Measurements from ENCODE around the gene ZNF324.
"Not testable (repeated sequence)": the region's sequence is repeated elsewhere in the genome, so short reads cannot be mapped to it uniquely, and the experiment has no call there.

Gene ZNF324

GRCh38 chr19:58473775-58474174, 6.9 kb downstream of the ZNF324 start:
- no peak for DNase-seq

- DNase-seq = no peak
These were observed 7.6 kb downstream of the ZNF324 start for GRCh38 chr19:58474291-58474996.

- DNase-seq = no peak
These were observed 8.3 kb downstream of the ZNF324 start for GRCh38 chr19:58474997-58475713.

GRCh38 chr19:58475714-58476497, 9.0 kb downstream of the ZNF324 start, which contains the start of gene ZNF446:
Gene ZNF446 (plus strand): TSS chr19:58476352. CDS start chr19:58477219, 867 bp downstream.
- peak; percentile 97 for DNase-seq

- DNase-seq = no peak
These were observed 9.7 kb downstream of the ZNF324 start for GRCh38 chr19:58476498-58477015.

- DNase-seq = no peak
These were observed 10.2 kb downstream of the ZNF324 start for GRCh38 chr19:58477130-58477529.

- DNase-seq = no peak
These were observed 11.0 kb downstream of the ZNF324 start for GRCh38 chr19:58477871-58478270.

- no peak for DNase-seq
These were observed 12.4 kb downstream of the ZNF324 start for GRCh38 chr19:58479303-58479702.

- DNase-seq = no peak
These were observed 13.0 kb downstream of the ZNF324 start for GRCh38 chr19:58479736-58480480.

- DNase-seq = no peak
These were observed 13.6 kb downstream of the ZNF324 start for GRCh38 chr19:58480481-58480830.

- DNase-seq = no peak
These were observed 14.0 kb downstream of the ZNF324 start for GRCh38 chr19:58480831-58481230.

GRCh38 chr19:58482372-58482771, 15.5 kb downstream of the ZNF324 start:
- no peak for DNase-seq

- no peak for DNase-seq
These were observed 16.9 kb downstream of the ZNF324 start for GRCh38 chr19:58483776-58484175.

- not testable (repeated sequence) for DNase-seq
These were observed 17.5 kb downstream of the ZNF324 start for GRCh38 chr19:58484349-58484748.

GRCh38 chr19:58491393-58491792, 24.5 kb downstream of the ZNF324 start:
- DNase-seq = no peak

GRCh38 chr19:58492265-58492664, 25.4 kb downstream of the ZNF324 start:
- DNase-seq = no peak

- DNase-seq = no peak
These were observed 30.8 kb downstream of the ZNF324 start for GRCh38 chr19:58497634-58498170.

- DNase-seq = no peak
These were observed 31.6 kb downstream of the ZNF324 start for GRCh38 chr19:58498316-58499020.

- peak; percentile 100 for DNase-seq
These were observed 32.4 kb downstream of the ZNF324 start for GRCh38 chr19:58499021-58499927.

- DNase-seq = no peak
These were observed 33.4 kb downstream of the ZNF324 start for GRCh38 chr19:58500242-58500641.

Data from activated CD4-positive, alpha-beta T cell treated with anti-CD3 and anti-CD28 coated beads, Interleukin-2, Interleukin-6, amounts not matched to agents 100 ng/mL and 50 ng/mL, durations not matched to agents 16 hours and 8 hours (primary cell).